Neural progenitor cell (in vitro differentiated cells): ENCODE measurements around the gene SH3GLB2. TPM values are rescaled to one million over a fixed set of nuclear protein-coding genes. Genes with fewer than 3 reads are reported as not detected.

Experiments used
- DNase-seq: peaks from one replicate; pipeline ENCODE4 v3.0.0-alpha.2; 2016; ENCODE audit warnings: low spot score
- H2AFZ ChIP-seq: fragments of 200-600 bp; sonication (generic); replicated peaks from 2 replicates; pipeline ENCODE4 v1.6.1; 2016; ENCODE audit warnings: antibody characterized with exemption
- H3F3A ChIP-seq: fragments of 200-600 bp; sonication (generic); 2 replicates; pipeline ENCODE4 v1.6.1; 2016; ENCODE audit warnings: antibody characterized with exemption, low read depth
- H3K27ac ChIP-seq: fragments of 200-600 bp; sonication (generic); 2 replicates; pipeline ENCODE4 v1.5.1; 2016; ENCODE audit warnings: mild to moderate bottlenecking
- H3K27me3 ChIP-seq: fragments of 200-600 bp; sonication (generic); 2 replicates; pipeline ENCODE4 v1.6.1; 2016; ENCODE audit warnings: mild to moderate bottlenecking, moderate library complexity
- H3K36me3 ChIP-seq: fragments of 200-600 bp; sonication (generic); 2 replicates; pipeline ENCODE4 v1.5.1; 2016
- H3K4me1 ChIP-seq: fragments of 200-600 bp; sonication (generic); 2 replicates; pipeline ENCODE4 v1.6.1; 2016; ENCODE audit warnings: mixed run types
- H3K4me2 ChIP-seq: fragments of 200-600 bp; sonication (generic); 2 replicates; pipeline ENCODE4 v1.6.1; 2016
- H3K4me3 ChIP-seq: fragments of 200-600 bp; sonication (generic); 2 replicates; pipeline ENCODE4 v1.5.1; 2016
- H3K79me2 ChIP-seq: fragments of 200-600 bp; sonication (generic); 2 replicates; pipeline ENCODE4 v1.6.1; 2016; ENCODE audit warnings: low read depth
- H3K9ac ChIP-seq: fragments of 200-600 bp; sonication (generic); 2 replicates; pipeline ENCODE4 v1.6.1; 2016
- H3K9me3 ChIP-seq: fragments of 200-600 bp; sonication (generic); 2 replicates; pipeline ENCODE4 v1.5.1; 2016; ENCODE audit warnings: low read depth
- H4K20me1 ChIP-seq: fragments of 200-600 bp; sonication (generic); 2 replicates; pipeline ENCODE4 v1.6.1; 2016; ENCODE audit warnings: low read depth
- H3K27ac Mint-ChIP-seq: 3 replicates; pipeline ENCODE4 v1.8.0; 2021; ENCODE audit warnings: mixed read lengths
- H3K27me3 Mint-ChIP-seq: 2 replicates; pipeline ENCODE4 v1.8.0; 2022; ENCODE audit warnings: low read depth, mild to moderate bottlenecking, inconsistent platforms, moderate library complexity, mixed read lengths; ENCODE audit not compliant: insufficient read depth
- H3K36me3 Mint-ChIP-seq: 3 replicates; pipeline ENCODE4 v1.8.0; 2021; ENCODE audit warnings: mixed read lengths
- H3K4me1 Mint-ChIP-seq: 3 replicates; pipeline ENCODE4 v1.8.0; 2021; ENCODE audit warnings: mixed read lengths
- H3K4me3 Mint-ChIP-seq: 3 replicates; pipeline ENCODE4 v1.8.0; 2021; ENCODE audit warnings: mild to moderate bottlenecking, moderate library complexity, mixed read lengths
- H3K9me3 Mint-ChIP-seq: 3 replicates; pipeline ENCODE4 v1.8.0; 2020; ENCODE audit warnings: mixed read lengths
- EZH2 ChIP-seq: fragments of 200-600 bp; sonication (generic); IDR thresholded peaks from 2 replicates; pipeline ENCODE4 v1.6.1; 2017; ENCODE audit warnings: antibody characterized with exemption, mild to moderate bottlenecking, moderate library complexity
- EZH2phosphoT487 ChIP-seq: fragments of 200-600 bp; sonication (generic); IDR thresholded peaks from 2 replicates; pipeline ENCODE4 v1.6.1; 2017; ENCODE audit warnings: antibody characterized with exemption
- total RNA-seq: library from RNA; depleted of rRNA; stranded (reverse); fragments of >200 nt; gene quantifications from 2 replicates; pipeline ENCODE4 v1.2.3, GENCODE V29; 2015; ENCODE audit warnings: low replicate concordance
- TF ChIP-seq, protein P1 (sequence below): fragments of 200-600 bp; sonication (generic); IDR thresholded peaks from 2 replicates; pipeline ENCODE4 v1.5.1; 2017; ENCODE audit warnings: antibody characterized with exemption, mild to moderate bottlenecking

The SH3GLB2 gene
- total RNA-seq, 1 donor from 2014 or later, result 45.7 TPM

DNA sequence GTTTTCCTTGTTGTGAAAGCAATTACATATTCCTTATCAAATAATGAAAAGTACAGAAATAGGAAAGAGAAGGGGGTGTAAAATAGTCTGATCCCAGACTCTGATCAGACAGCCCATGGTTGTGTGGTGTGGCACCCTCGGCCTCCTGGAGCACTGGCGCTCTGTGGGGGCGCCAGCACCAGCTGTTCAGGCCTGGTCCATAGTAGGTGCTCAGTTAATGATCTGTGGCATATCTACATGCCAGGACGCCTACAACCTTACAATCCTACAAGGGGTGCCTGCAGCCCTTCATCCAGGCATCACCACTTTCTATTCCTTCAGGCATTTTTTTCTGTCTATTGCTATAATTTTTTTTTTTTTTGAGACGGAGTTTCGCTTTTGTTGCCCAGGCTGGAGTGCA, 24.9 kb upstream of the SH3GLB2 start:
- no peak overlapping the region for H3K9ac ChIP-seq
- no peak overlapping the region for H3K4me2 ChIP-seq
- Mint-ChIP-seq H3K4me3 (no peak overlapping the region), H3K9me3 (no peaks in the 10 kb centered on the region), H3K27me3 (no peaks in the 10 kb centered on the region), H3K36me3 (peaks cover 6% of the 10 kb centered on the region), H3K27ac (no peak overlapping the region), H3K4me1 (no peaks in the 10 kb centered on the region)
- H3K27ac ChIP-seq, result no peak overlapping the region
- no peak for TF ChIP-seq EZH2phosphoT487
- TF ChIP-seq, protein P1, sequence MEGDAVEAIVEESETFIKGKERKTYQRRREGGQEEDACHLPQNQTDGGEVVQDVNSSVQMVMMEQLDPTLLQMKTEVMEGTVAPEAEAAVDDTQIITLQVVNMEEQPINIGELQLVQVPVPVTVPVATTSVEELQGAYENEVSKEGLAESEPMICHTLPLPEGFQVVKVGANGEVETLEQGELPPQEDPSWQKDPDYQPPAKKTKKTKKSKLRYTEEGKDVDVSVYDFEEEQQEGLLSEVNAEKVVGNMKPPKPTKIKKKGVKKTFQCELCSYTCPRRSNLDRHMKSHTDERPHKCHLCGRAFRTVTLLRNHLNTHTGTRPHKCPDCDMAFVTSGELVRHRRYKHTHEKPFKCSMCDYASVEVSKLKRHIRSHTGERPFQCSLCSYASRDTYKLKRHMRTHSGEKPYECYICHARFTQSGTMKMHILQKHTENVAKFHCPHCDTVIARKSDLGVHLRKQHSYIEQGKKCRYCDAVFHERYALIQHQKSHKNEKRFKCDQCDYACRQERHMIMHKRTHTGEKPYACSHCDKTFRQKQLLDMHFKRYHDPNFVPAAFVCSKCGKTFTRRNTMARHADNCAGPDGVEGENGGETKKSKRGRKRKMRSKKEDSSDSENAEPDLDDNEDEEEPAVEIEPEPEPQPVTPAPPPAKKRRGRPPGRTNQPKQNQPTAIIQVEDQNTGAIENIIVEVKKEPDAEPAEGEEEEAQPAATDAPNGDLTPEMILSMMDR, result no peak
- no peak for TF ChIP-seq EZH2
- H3K27me3 ChIP-seq, result no peaks in the 10 kb centered on the region
- no peaks in the 10 kb centered on the region for H3K79me2 ChIP-seq
- no peak overlapping the region for H3K4me3 ChIP-seq
- no peaks in the 10 kb centered on the region for H3K4me1 ChIP-seq
- H3F3A ChIP-seq, result no peaks in the 10 kb centered on the region
- no peaks in the 10 kb centered on the region for H4K20me1 ChIP-seq
- no peak overlapping the region for H2AFZ ChIP-seq
- no peaks in the 10 kb centered on the region for H3K9me3 ChIP-seq
- no peak for DNase-seq
- no peaks in the 10 kb centered on the region for H3K36me3 ChIP-seq

DNA sequence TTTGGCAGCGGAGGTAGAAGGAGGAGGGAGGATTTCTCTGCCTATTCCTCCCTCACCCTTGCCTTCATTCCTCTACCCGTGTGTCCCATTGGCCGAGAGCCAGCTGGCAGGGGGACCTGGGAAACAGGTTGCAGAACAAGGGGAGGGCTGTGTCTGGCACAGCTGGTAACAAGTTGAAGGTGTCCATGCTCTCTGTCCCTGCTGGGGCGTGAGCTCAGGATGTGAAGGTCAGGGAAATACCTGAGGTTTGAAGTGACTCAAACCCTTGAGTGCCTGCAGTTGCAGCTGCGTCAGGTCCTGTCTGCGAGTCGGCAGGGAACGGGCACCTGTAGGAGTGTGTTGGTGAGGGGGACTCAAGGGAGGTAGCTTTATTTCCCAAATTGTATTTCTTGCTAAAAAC, 24.5 kb upstream of the SH3GLB2 start:
- Mint-ChIP-seq H3K4me3 (no peak overlapping the region), H3K27me3 (no peaks in the 10 kb centered on the region), H3K9me3 (no peaks in the 10 kb centered on the region), H3K27ac (no peak overlapping the region), H3K4me1 (no peaks in the 10 kb centered on the region), H3K36me3 (peaks cover 6% of the 10 kb centered on the region)
- H3K27ac ChIP-seq, result no peak overlapping the region
- DNase-seq, result no peak
- no peaks in the 10 kb centered on the region for H4K20me1 ChIP-seq
- H2AFZ ChIP-seq, result no peak overlapping the region
- H3K4me3 ChIP-seq, result no peak overlapping the region
- H3F3A ChIP-seq, result no peaks in the 10 kb centered on the region
- no peak overlapping the region for H3K9ac ChIP-seq
- H3K9me3 ChIP-seq, result no peaks in the 10 kb centered on the region
- no peaks in the 10 kb centered on the region for H3K4me1 ChIP-seq
- H3K4me2 ChIP-seq, result no peak overlapping the region
- H3K27me3 ChIP-seq, result no peaks in the 10 kb centered on the region
- no peak for TF ChIP-seq EZH2phosphoT487
- no peak for TF ChIP-seq EZH2
- TF ChIP-seq, protein P1, result no peak
- no peaks in the 10 kb centered on the region for H3K36me3 ChIP-seq
- no peaks in the 10 kb centered on the region for H3K79me2 ChIP-seq

DNA sequence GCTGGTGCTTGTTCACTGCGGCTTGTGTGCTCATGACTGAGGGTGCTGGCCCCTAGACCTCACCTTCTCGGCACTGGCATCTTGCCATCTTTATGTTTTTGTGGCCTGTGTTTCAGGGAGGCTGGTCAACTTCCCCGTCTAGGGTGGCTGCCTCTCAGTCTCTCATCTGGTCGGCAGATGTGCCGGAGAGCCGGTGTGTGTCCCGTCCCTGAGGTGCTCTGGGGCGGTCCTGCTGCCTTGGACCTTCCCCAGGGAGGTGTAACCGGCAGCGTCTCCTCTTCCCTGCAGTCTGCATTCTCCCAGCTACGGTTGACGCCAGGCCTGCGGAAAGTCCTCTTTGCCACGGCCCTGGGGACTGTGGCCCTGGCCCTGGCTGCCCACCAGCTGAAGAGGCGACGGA, 13.9 kb upstream of the SH3GLB2 start:
- H3K27me3 ChIP-seq, result no peaks in the 10 kb centered on the region
- Mint-ChIP-seq H3K36me3 (peaks cover 10% of the 10 kb centered on the region), H3K4me3 (no peak overlapping the region), H3K27ac (no peak overlapping the region), H3K4me1 (peaks cover 12% of the 10 kb centered on the region), H3K27me3 (peaks cover 5% of the 10 kb centered on the region), H3K9me3 (no peaks in the 10 kb centered on the region)
- H3K36me3 ChIP-seq, result no peaks in the 10 kb centered on the region
- no peak overlapping the region for H3K4me3 ChIP-seq
- H3K9me3 ChIP-seq, result no peaks in the 10 kb centered on the region
- H3K4me2 ChIP-seq, result no peak overlapping the region
- peaks cover 12% of the 10 kb centered on the region for H4K20me1 ChIP-seq
- peaks cover 4% of the 10 kb centered on the region for H3K4me1 ChIP-seq
- TF ChIP-seq, protein P1, result no peak
- TF ChIP-seq EZH2phosphoT487, result no peak
- TF ChIP-seq EZH2, result no peak
- H3K79me2 ChIP-seq, result peaks cover 31% of the 10 kb centered on the region
- H3K9ac ChIP-seq, result no peak overlapping the region
- H3F3A ChIP-seq, result no peaks in the 10 kb centered on the region
- H3K27ac ChIP-seq, result no peak overlapping the region
- DNase-seq, result no peak
- no peak overlapping the region for H2AFZ ChIP-seq
